ENCODE results near the gene SPIN1.

GRCh38 chr9:88380118-88380517 is 8.1 kb upstream of the SPIN1 start:
- TF ChIP-seq REST (IDR thresholded peaks at IDR 0.05; ENCODE audit: low read depth): no peak
- TF ChIP-seq MAX (IDR thresholded peaks at IDR 0.05): no peak
- TF ChIP-seq TCF12 (IDR thresholded peaks at IDR 0.05; ENCODE audit: low read depth): no peak
- TF ChIP-seq TAF1 (IDR thresholded peaks at IDR 0.05; ENCODE audit: low read depth): no peak
- TF ChIP-seq FOXM1 (IDR thresholded peaks at IDR 0.05; ENCODE audit: borderline replicate concordance, low read depth): no peak
- no peak for TF ChIP-seq USF1 (IDR thresholded peaks at IDR 0.05)
- no peak for TF ChIP-seq RAD21 (IDR thresholded peaks at IDR 0.05; ENCODE audit: low read depth)
- TF ChIP-seq EP300 (IDR thresholded peaks at IDR 0.05; ENCODE audit: borderline replicate concordance): no peak
- TF ChIP-seq NFIC (IDR thresholded peaks at IDR 0.05): no peak
- no peak for TF ChIP-seq CREB1 (IDR thresholded peaks at IDR 0.05; ENCODE audit: low read depth)
- TF ChIP-seq YY1 (IDR thresholded peaks at IDR 0.05; ENCODE audit: low read depth): no peak
- TF ChIP-seq EGR1 (IDR thresholded peaks at IDR 0.05): no peak
